ENCODE data around the gene GOLPH3L. TPM values are rescaled to one million over a fixed set of nuclear protein-coding genes. Genes with fewer than 3 reads are reported as not detected.

GOLPH3L gene
- total RNA-seq, 1 donor from 2014 or later = 14.7 TPM

GRCh38 chr1:150615346-150616201, 81.4 kb downstream of the GOLPH3L start:
- DNase-seq (ENCODE audit: low spot score in 2 of 2) = no peak
- intact Hi-C loops (cut with DNase I) = no loop called here
- Histone ChIP-seq H3K36me3 (peaks cover 8 to 34% of the 10 kb centered on the region in 2 donors), H3K27ac (peak overlapping the region; percentile 85 to 91), H3K27me3 (no peaks in the 10 kb centered on the region), H3K4me1 (peaks cover 27 to 45% of the 10 kb centered on the region in 2 donors), H3K4me3 (no peak overlapping the region), H3K9me3 (no peaks in the 10 kb centered on the region)
- no peak for TF ChIP-seq CTCF (IDR thresholded peaks at IDR 0.05)

GRCh38 chr1:150613061-150613920, 83.7 kb downstream of the GOLPH3L start:
- peaks cover 8 to 17% of the 10 kb centered on the region in 2 donors for H3K36me3 ChIP-seq
- H3K27ac ChIP-seq = peak overlapping the region; percentile 85 to 91
- H3K4me1 ChIP-seq = peaks cover 18 to 43% of the 10 kb centered on the region in 2 donors
- H3K4me3 ChIP-seq = peak overlapping the region in 1 of 2 donors; percentile 27
- intact Hi-C loops (cut with DNase I) = loop anchor here (2.0 kb wide), 1 partner anchor 52 kb away; no protein-coding TSS in a partner anchor
- DNase-seq (ENCODE audit: low spot score in 2 of 2) = peak; percentile 36 to 84
- no peaks in the 10 kb centered on the region for H3K9me3 ChIP-seq
- no peaks in the 10 kb centered on the region for H3K27me3 ChIP-seq
- no peak for TF ChIP-seq CTCF (IDR thresholded peaks at IDR 0.05)

GRCh38 chr1:150612014-150612345, 85.0 kb downstream of the GOLPH3L start:
- no peak overlapping the region for H3K4me3 ChIP-seq
- no peak for TF ChIP-seq CTCF (IDR thresholded peaks at IDR 0.05)
- H3K27ac ChIP-seq = peak overlapping the region; percentile 85 to 91
- no peaks in the 10 kb centered on the region for H3K9me3 ChIP-seq
- intact Hi-C loops (cut with DNase I) = loop anchor here (2.0 kb wide), 1 partner anchor 51 kb away; no protein-coding TSS in a partner anchor
- peaks cover 8 to 9% of the 10 kb centered on the region in 2 donors for H3K36me3 ChIP-seq
- DNase-seq (ENCODE audit: low spot score in 2 of 2) = no peak
- peaks cover 18 to 43% of the 10 kb centered on the region in 2 donors for H3K4me1 ChIP-seq
- H3K27me3 ChIP-seq = no peaks in the 10 kb centered on the region

GRCh38 chr1:150610576-150610975, 86.4 kb downstream of the GOLPH3L start:
- no peak for TF ChIP-seq CTCF (IDR thresholded peaks at IDR 0.05)
- peaks cover 18 to 43% of the 10 kb centered on the region in 2 donors for H3K4me1 ChIP-seq
- H3K27ac ChIP-seq = peak overlapping the region; percentile 85 to 91
- H3K27me3 ChIP-seq = no peaks in the 10 kb centered on the region
- no peaks in the 10 kb centered on the region for H3K36me3 ChIP-seq
- no peak for DNase-seq (ENCODE audit: low spot score in 2 of 2)
- intact Hi-C loops (cut with DNase I) = no loop called here
- no peaks in the 10 kb centered on the region for H3K9me3 ChIP-seq
- H3K4me3 ChIP-seq = no peak overlapping the region

- TF ChIP-seq CTCF (IDR thresholded peaks at IDR 0.05) = no peak
- no peak for DNase-seq (ENCODE audit: low spot score in 2 of 2)
- Histone ChIP-seq H3K4me1 (peaks cover 21 to 43% of the 10 kb centered on the region in 2 donors), H3K36me3 (no peaks in the 10 kb centered on the region), H3K4me3 (no peak overlapping the region), H3K27ac (peak overlapping the region; percentile 85 to 91), H3K9me3 (no peaks in the 10 kb centered on the region), H3K27me3 (no peaks in the 10 kb centered on the region)
- intact Hi-C loops (cut with DNase I) = no loop called here
Observed at GRCh38 chr1:150609732-150610131, 87.2 kb downstream of the GOLPH3L start.
